NOMO-1 (cell line): ENCODE measurements around the gene BCAS3.

Source experiments
- DNase-seq, 2 experiments: peaks; one replicate each; lab custom pipeline; 2025; ENCODE audit not compliant: unreplicated experiment in 2 of 2; lab: John Stamatoyannopoulos, UW

Gene BCAS3

GRCh38 chr17:61209106-61209439 lies 531.4 kb downstream of the BCAS3 start:
- DNase-seq: no peak

- DNase-seq: no peak
Measured at GRCh38 chr17:61209525-61209924, 531.9 kb downstream of the BCAS3 start.

- no peak for DNase-seq
Measured at GRCh38 chr17:61211236-61211635, 533.6 kb downstream of the BCAS3 start.

GRCh38 chr17:61212655-61213054 lies 535.0 kb downstream of the BCAS3 start:
- no peak for DNase-seq

GRCh38 chr17:61214753-61215152 lies 537.1 kb downstream of the BCAS3 start:
- DNase-seq: no peak

GRCh38 chr17:61216066-61216465 lies 538.4 kb downstream of the BCAS3 start:
- DNase-seq: no peak

GRCh38 chr17:61217878-61218437 lies 540.3 kb downstream of the BCAS3 start:
- no peak for DNase-seq

- DNase-seq: peak; percentile 56 to 88
Measured at GRCh38 chr17:61218438-61218837, 540.8 kb downstream of the BCAS3 start.

GRCh38 chr17:61219460-61219859 lies 541.8 kb downstream of the BCAS3 start:
- no peak for DNase-seq

- peak; percentile 24 to 64 for DNase-seq
Measured at GRCh38 chr17:61221181-61221580, 543.5 kb downstream of the BCAS3 start.

- DNase-seq: peak in 1 of 2 experiments; percentile 18
Measured at GRCh38 chr17:61221597-61222471, 544.2 kb downstream of the BCAS3 start.

- DNase-seq: no peak
Measured at GRCh38 chr17:61223725-61224124, 546.1 kb downstream of the BCAS3 start.

- no peak for DNase-seq
Measured at GRCh38 chr17:61225178-61225882, 547.7 kb downstream of the BCAS3 start.

- DNase-seq: no peak
Measured at GRCh38 chr17:61227866-61228265, 550.2 kb downstream of the BCAS3 start.

- no peak for DNase-seq
Measured at GRCh38 chr17:61230461-61230860, 552.8 kb downstream of the BCAS3 start.

GRCh38 chr17:61230972-61231820 lies 553.5 kb downstream of the BCAS3 start:
- no peak for DNase-seq

GRCh38 chr17:61232871-61233270 lies 555.2 kb downstream of the BCAS3 start:
- DNase-seq: no peak

- DNase-seq: peak in 1 of 2 experiments; percentile 35
Measured at GRCh38 chr17:61233991-61234750, 556.5 kb downstream of the BCAS3 start.

GRCh38 chr17:61235001-61235826 lies 557.6 kb downstream of the BCAS3 start:
- DNase-seq: no peak
